Keratinocyte (primary cell): ENCODE results near the gene CENPV. TPM values are rescaled to one million over a fixed set of nuclear protein-coding genes. Genes with fewer than 3 reads are reported as not detected.

ENCODE experiments used
- DNase-seq: peaks from one replicate; pipeline ENCODE4 v3.0.0-alpha.2; 2011; ENCODE audit warnings: low read depth, missing footprints, low spot score
- FAIRE-seq: peaks from 2 replicates; lab custom pipeline; 2011; peaks lifted over from hg19 to GRCh38; lab: Jason Lieb, UNC
- H2AFZ ChIP-seq: 2 replicates; pipeline ENCODE4 v1.6.0; 2012; ENCODE audit warnings: low read length, control low read depth, inconsistent platforms; ENCODE audit not compliant: control insufficient read depth
- H3K27ac ChIP-seq: 2 replicates; pipeline ENCODE4 v1.5.1; 2011; ENCODE audit warnings: low read length; ENCODE audit not compliant: control insufficient read depth, insufficient read depth
- H3K27me3 ChIP-seq: 3 replicates; pipeline ENCODE4 v1.6.0; 2011; ENCODE audit warnings: low read length; ENCODE audit not compliant: control insufficient read depth, insufficient read depth; ENCODE audit errors: extremely low read depth
- H3K36me3 ChIP-seq, 2 experiments: 2 replicates in 1 of 2; 3 replicates in 1 of 2; pipeline ENCODE4 v1.5.1; 2011; ENCODE audit warnings: low read length in 2 of 2, mild to moderate bottlenecking in 1 of 2; ENCODE audit not compliant: control insufficient read depth in 2 of 2, insufficient read depth in 2 of 2; ENCODE audit errors: extremely low read depth in 1 of 2
- H3K4me1 ChIP-seq: 3 replicates; pipeline ENCODE4 v1.5.1; 2011; ENCODE audit warnings: low read length; ENCODE audit not compliant: control insufficient read depth, insufficient read depth; ENCODE audit errors: extremely low read depth
- H3K4me2 ChIP-seq: 3 replicates; pipeline ENCODE4 v1.6.0; 2011; ENCODE audit warnings: low read depth, low read length; ENCODE audit not compliant: control insufficient read depth, insufficient read depth; ENCODE audit errors: extremely low read depth
- H3K4me3 ChIP-seq, 3 experiments: fragments of 200-600 bp in 1 of 3; sonication (generic) in 1 of 3; 2 replicates in 2 of 3; 3 replicates in 1 of 3; pipeline ENCODE4 v1.5.1; 2011 to 2016; ENCODE audit warnings: low read length in 3 of 3, mild to moderate bottlenecking in 3 of 3, control low read depth in 2 of 3, inconsistent platforms in 1 of 3, low read depth in 1 of 3, mixed read lengths in 1 of 3, mixed run types in 1 of 3, moderate library complexity in 1 of 3; ENCODE audit not compliant: control insufficient read depth in 2 of 3, insufficient read depth in 2 of 3; ENCODE audit errors: extremely low read depth in 1 of 3
- H3K79me2 ChIP-seq: 2 replicates; pipeline ENCODE4 v1.6.0; 2012; ENCODE audit warnings: low read length; ENCODE audit not compliant: control insufficient read depth, insufficient read depth
- H3K9ac ChIP-seq: 3 replicates; pipeline ENCODE4 v1.6.0; 2011; ENCODE audit warnings: low read length; ENCODE audit not compliant: control insufficient read depth, insufficient read depth; ENCODE audit errors: extremely low read depth
- H3K9me1 ChIP-seq: 3 replicates; pipeline ENCODE4 v1.6.0; 2011; ENCODE audit warnings: low read length; ENCODE audit not compliant: control insufficient read depth, insufficient read depth; ENCODE audit errors: extremely low read depth
- H3K9me3 ChIP-seq: 2 replicates; pipeline ENCODE4 v1.5.1; 2012; ENCODE audit warnings: low read depth, low read length; ENCODE audit not compliant: control insufficient read depth
- H4K20me1 ChIP-seq: 3 replicates; pipeline ENCODE4 v1.6.0; 2011; ENCODE audit warnings: low read length; ENCODE audit not compliant: control insufficient read depth, insufficient read depth; ENCODE audit errors: extremely low read depth
- EZH2 ChIP-seq: IDR thresholded peaks from one replicate; pipeline ENCODE4 v1.6.1; 2012; ENCODE audit warnings: inconsistent platforms, mild to moderate bottlenecking, low read length, moderate library complexity
- dilution Hi-C: fragments of 300-500 bp; cut with MboI; formaldehyde crosslinking; loops from one replicate; pipeline ENCODE4 v1.7.0; 2020; ENCODE audit warnings: low sequenced_read_pairs; ENCODE audit not compliant: extremely low pct_ligation_motif_present
- polyA plus RNA-seq, 5 experiments: library from polyadenylated mRNA; depleted of rRNA in 3 of 5; stranded (reverse) in 3 of 5; stranded (forward) in 1 of 5; unstranded in 1 of 5; fragments of >200 nt; gene quantifications; 1 replicate in 1 of 5; 2 replicates in 3 of 5; 3 replicates in 1 of 5; pipeline versions ENCODE4 v1.2.1 to v1.2.3, GENCODE V29; 2011 to 2012; ENCODE audit warnings: missing spikeins in 2 of 5, low read depth in 1 of 5, low replicate concordance in 1 of 5
- TF ChIP-seq, protein P1 (sequence below), 3 experiments: IDR thresholded peaks in 1 of 3; conservative IDR thresholded peaks in 1 of 3; optimal IDR thresholded peaks in 1 of 3; 2 replicates in 2 of 3; 3 replicates in 1 of 3; pipeline versions ENCODE3 to v1.5.1; 2011; ENCODE audit warnings: low read length in 3 of 3, mild to moderate bottlenecking in 3 of 3, moderate library complexity in 2 of 3, control low read depth in 1 of 3, inconsistent platforms in 1 of 3; ENCODE audit not compliant: insufficient read depth in 2 of 3; ENCODE audit errors: extremely low read depth in 1 of 3

The CENPV gene
- polyA plus RNA-seq, 1 donor (not counting 4 experiments of a cell fraction or from before 2014, with no cell fraction given): 1.5 TPM

DNA sequence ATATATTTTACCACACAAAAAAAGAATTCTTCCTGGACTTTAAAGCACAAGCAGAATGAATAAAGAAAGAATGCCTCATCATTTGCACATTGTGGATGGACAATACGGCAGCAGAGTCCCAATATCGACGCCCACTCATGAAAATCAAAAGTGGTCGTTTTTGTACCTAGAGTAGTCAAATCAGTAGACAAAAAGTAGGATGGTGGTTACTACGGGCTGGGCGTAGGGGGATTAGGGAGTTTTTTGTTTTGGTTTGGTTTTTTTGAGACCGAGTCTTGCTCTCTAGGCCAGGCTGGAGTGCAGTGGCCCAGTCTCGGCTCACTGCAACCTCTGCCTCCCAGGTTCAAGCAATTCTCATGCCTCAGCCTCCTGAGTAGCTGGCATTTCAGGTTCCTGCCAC, 8.6 kb upstream of the CENPV start:
- no peak overlapping the region for H3K4me3 ChIP-seq
- TF ChIP-seq, protein P1, sequence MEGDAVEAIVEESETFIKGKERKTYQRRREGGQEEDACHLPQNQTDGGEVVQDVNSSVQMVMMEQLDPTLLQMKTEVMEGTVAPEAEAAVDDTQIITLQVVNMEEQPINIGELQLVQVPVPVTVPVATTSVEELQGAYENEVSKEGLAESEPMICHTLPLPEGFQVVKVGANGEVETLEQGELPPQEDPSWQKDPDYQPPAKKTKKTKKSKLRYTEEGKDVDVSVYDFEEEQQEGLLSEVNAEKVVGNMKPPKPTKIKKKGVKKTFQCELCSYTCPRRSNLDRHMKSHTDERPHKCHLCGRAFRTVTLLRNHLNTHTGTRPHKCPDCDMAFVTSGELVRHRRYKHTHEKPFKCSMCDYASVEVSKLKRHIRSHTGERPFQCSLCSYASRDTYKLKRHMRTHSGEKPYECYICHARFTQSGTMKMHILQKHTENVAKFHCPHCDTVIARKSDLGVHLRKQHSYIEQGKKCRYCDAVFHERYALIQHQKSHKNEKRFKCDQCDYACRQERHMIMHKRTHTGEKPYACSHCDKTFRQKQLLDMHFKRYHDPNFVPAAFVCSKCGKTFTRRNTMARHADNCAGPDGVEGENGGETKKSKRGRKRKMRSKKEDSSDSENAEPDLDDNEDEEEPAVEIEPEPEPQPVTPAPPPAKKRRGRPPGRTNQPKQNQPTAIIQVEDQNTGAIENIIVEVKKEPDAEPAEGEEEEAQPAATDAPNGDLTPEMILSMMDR (optimal IDR thresholded peaks at IDR 0.05 in 1 of 3, IDR thresholded peaks at IDR 0.05 in 1 of 3, conservative IDR thresholded peaks at IDR 0.05 in 1 of 3; ENCODE audit: extremely low read depth in 1 of 3, insufficient read depth in 2 of 3, low read length in 3 of 3): no peak
- no peak for TF ChIP-seq EZH2
- H3K9me3 ChIP-seq: no peaks in the 10 kb centered on the region
- no peaks in the 10 kb centered on the region for H3K27me3 ChIP-seq
- no peak overlapping the region for H2AFZ ChIP-seq
- dilution Hi-C loops: no loop called here
- no peaks in the 10 kb centered on the region for H3K4me1 ChIP-seq
- H3K9ac ChIP-seq: no peak overlapping the region
- H3K79me2 ChIP-seq: no peaks in the 10 kb centered on the region
- H3K36me3 ChIP-seq: no peaks in the 10 kb centered on the region
- no peaks in the 10 kb centered on the region for H3K9me1 ChIP-seq
- no peak for DNase-seq
- no peak overlapping the region for H3K27ac ChIP-seq
- H3K4me2 ChIP-seq: no peak overlapping the region
- no peaks in the 10 kb centered on the region for H4K20me1 ChIP-seq
- no peak for FAIRE-seq

DNA sequence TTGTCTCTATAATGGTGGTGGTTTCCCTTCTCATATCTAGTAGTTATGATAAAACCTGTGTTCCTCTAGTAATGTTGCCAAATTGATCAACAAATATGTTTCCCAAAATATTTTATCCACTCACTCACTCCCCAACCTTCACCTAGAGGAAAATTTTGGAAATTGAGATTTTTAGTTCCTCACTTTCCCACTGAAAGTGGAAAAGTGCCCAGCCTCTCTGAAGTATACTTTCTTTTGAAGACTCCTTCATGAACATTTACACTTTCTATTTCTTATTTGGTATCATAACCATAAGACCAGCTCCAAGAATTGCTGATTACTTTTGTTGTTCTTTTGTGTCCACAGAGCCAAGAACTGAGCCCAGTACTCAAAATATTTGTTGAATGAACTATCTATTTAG, 5.1 kb upstream of the CENPV start:
- Histone ChIP-seq H3K4me3 (no peak overlapping the region), H3K9ac (no peak overlapping the region), H4K20me1 (no peaks in the 10 kb centered on the region), H3K27ac (no peak overlapping the region), H3K36me3 (no peaks in the 10 kb centered on the region), H3K4me1 (no peaks in the 10 kb centered on the region), H3K79me2 (no peaks in the 10 kb centered on the region), H3K9me3 (no peaks in the 10 kb centered on the region), H3K4me2 (no peak overlapping the region), H3K27me3 (no peaks in the 10 kb centered on the region), H3K9me1 (no peaks in the 10 kb centered on the region), H2AFZ (no peak overlapping the region)
- DNase-seq: no peak
- dilution Hi-C loops: no loop called here
- FAIRE-seq: no peak
- TF ChIP-seq, protein P1 (optimal IDR thresholded peaks at IDR 0.05 in 1 of 3, IDR thresholded peaks at IDR 0.05 in 1 of 3, conservative IDR thresholded peaks at IDR 0.05 in 1 of 3; ENCODE audit: extremely low read depth in 1 of 3, insufficient read depth in 2 of 3, low read length in 3 of 3): no peak
- TF ChIP-seq EZH2: no peak
